Measurements from ENCODE around the gene SERPINA4. TPM values are rescaled to one million over a fixed set of nuclear protein-coding genes. Genes with fewer than 3 reads are reported as not detected.

Gene SERPINA4
- total and polyA plus RNA-seq, 2 of the 13 experiments (the other 11 are each of a cell fraction or from before 2014, with no cell fraction given) = 39.1 to 57.8 TPM

GRCh38 chr14:94514351-94514750 is 46.9 kb upstream of the SERPINA4 start:
- in situ Hi-C loops (cut with HindIII; ENCODE audit: extremely low pct_ligation_motif_present, low pct_unique_long_range_greater_than_20kb) = no loop called here
- no peak overlapping the region for H3K4me3 ChIP-seq (replicated peaks in 1 of 3; ENCODE audit: insufficient read depth in 1 of 3, low read depth in 2 of 3, low read length in 3 of 3)
- intact Hi-C loops (cut with micrococcal nuclease; ENCODE audit: unreplicated experiment) = no loop called here
- 65% methylated on average over 7 of the region's 7 CpGs for WGBS (ENCODE audit: low lambda C conversion rate)
- BruUV-seq (replicated peaks) = no TSS peak
- no peak overlapping the region for H2AFZ ChIP-seq (ENCODE audit: low read length)
- H3K4me2 ChIP-seq (ENCODE audit: low read depth, low read length) = no peak overlapping the region
- H3K9ac ChIP-seq (ENCODE audit: insufficient read depth, low read depth, low read length) = no peak overlapping the region
- H4K20me1 ChIP-seq (ENCODE audit: insufficient read depth, low read length) = no peaks in the 10 kb centered on the region
- no peaks in the 10 kb centered on the region for H3K36me3 ChIP-seq (replicated peaks in 1 of 2; ENCODE audit: control insufficient read depth in 1 of 2, insufficient read depth in 2 of 2, low read length in 2 of 2)
- H3K9me3 ChIP-seq (ENCODE audit: low read length) = no peaks in the 10 kb centered on the region
- DNase-seq (ENCODE audit: low spot score) (no peak), FAIRE-seq (no peak), ATAC-seq (no peak)
- no peak for TF ChIP-seq ZNF552 (CRISPR knock-in tag; IDR thresholded peaks at IDR 0.05; ENCODE audit: borderline replicate concordance)
- TF ChIP-seq HIVEP1 (CRISPR knock-in tag; IDR thresholded peaks at IDR 0.05) = no peak
- no peak for TF ChIP-seq CEBPB (IDR thresholded peaks at IDR 0.05; ENCODE audit: borderline replicate concordance, low read depth, low read length)
- TF ChIP-seq TP53 (CRISPR knock-in tag; conservative IDR thresholded peaks at IDR 0.05) = no peak
- no peak for TF ChIP-seq ZFYVE20 (CRISPR knock-in tag; IDR thresholded peaks at IDR 0.05; ENCODE audit: borderline replicate concordance, low read depth)
- H3K27me3 ChIP-seq (ENCODE audit: control insufficient read depth in 1 of 2, insufficient read depth in 2 of 2, low read length in 2 of 2) = no peaks in the 10 kb centered on the region
- no peak overlapping the region for H3K27ac ChIP-seq (ENCODE audit: extremely low read length, insufficient read depth, low read length)
- CTCF ChIA-PET (ENCODE audit: low intra/inter-chr PET ratio, low total read pairs) = no interaction called here
- POLR2A ChIA-PET = no interaction called here
- H3K79me2 ChIP-seq (ENCODE audit: insufficient read depth, low read length) = no peaks in the 10 kb centered on the region
- peaks cover 63% of the 10 kb centered on the region for H3K4me1 ChIP-seq (ENCODE audit: insufficient read depth, low read length)

DNA sequence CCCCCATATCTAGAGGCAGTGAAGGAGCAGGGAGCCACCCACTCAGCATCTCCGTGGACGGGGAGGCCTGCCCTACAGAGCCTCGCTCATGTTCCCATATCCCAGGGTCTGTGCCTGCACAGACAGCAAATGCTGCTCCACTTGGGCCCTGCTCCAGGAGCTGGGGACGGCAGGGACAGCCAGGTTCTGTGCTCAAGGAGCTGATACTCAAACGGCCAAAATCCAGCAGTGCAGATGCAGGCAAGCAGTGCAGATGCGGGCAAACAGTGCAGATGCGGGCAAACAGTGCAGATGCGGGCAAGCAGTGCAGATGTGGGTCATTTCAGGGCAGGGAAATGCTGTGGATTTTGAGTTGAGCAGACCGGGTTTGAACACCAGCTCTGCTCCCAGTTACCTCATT is 45.8 kb upstream of the SERPINA4 start:
- ChIA-PET POLR2A (interaction anchor here (1.5 kb wide), 1 partner anchor 127 kb away, joined by 3 read pairs; the partner anchor contains the start of gene SERPINA1), CTCF (ENCODE audit: low intra/inter-chr PET ratio, low total read pairs) (no interaction called here)
- Histone ChIP-seq H3K4me2 (ENCODE audit: low read depth, low read length) (no peak overlapping the region), H3K9me3 (ENCODE audit: low read length) (no peaks in the 10 kb centered on the region), H3K79me2 (ENCODE audit: insufficient read depth, low read length) (no peaks in the 10 kb centered on the region), H3K9ac (ENCODE audit: insufficient read depth, low read depth, low read length) (no peak overlapping the region), H3K4me3 (replicated peaks in 1 of 3; ENCODE audit: insufficient read depth in 1 of 3, low read depth in 2 of 3, low read length in 3 of 3) (no peak overlapping the region), H2AFZ (ENCODE audit: low read length) (no peak overlapping the region), H3K27ac (ENCODE audit: extremely low read length, insufficient read depth, low read length) (no peak overlapping the region), H3K4me1 (ENCODE audit: insufficient read depth, low read length) (peaks cover 72% of the 10 kb centered on the region), H3K27me3 (ENCODE audit: control insufficient read depth in 1 of 2, insufficient read depth in 2 of 2, low read length in 2 of 2) (no peaks in the 10 kb centered on the region), H4K20me1 (ENCODE audit: insufficient read depth, low read length) (no peaks in the 10 kb centered on the region), H3K36me3 (replicated peaks in 1 of 2; ENCODE audit: control insufficient read depth in 1 of 2, insufficient read depth in 2 of 2, low read length in 2 of 2) (no peaks in the 10 kb centered on the region)
- in situ Hi-C loops (cut with HindIII; ENCODE audit: extremely low pct_ligation_motif_present, low pct_unique_long_range_greater_than_20kb) = no loop called here
- no peak for FAIRE-seq
- WGBS (ENCODE audit: low lambda C conversion rate) = 68% methylated on average over 7 of the region's 9 CpGs
- BruUV-seq (replicated peaks) = no TSS peak
- DNase-seq (ENCODE audit: low spot score) = no peak
- ATAC-seq = no peak
- intact Hi-C loops (cut with micrococcal nuclease; ENCODE audit: unreplicated experiment) = no loop called here
- TF ChIP-seq NR2F6 (IDR thresholded peaks at IDR 0.05) = no peak
- no peak for TF ChIP-seq NR2F6 (CRISPR knock-in tag; IDR thresholded peaks at IDR 0.05)
- no peak for TF ChIP-seq TOPORS (CRISPR knock-in tag; IDR thresholded peaks at IDR 0.05)
- TF ChIP-seq YEATS2 (CRISPR knock-in tag; IDR thresholded peaks at IDR 0.05; ENCODE audit: borderline replicate concordance) = no peak
- TF ChIP-seq, protein P1, sequence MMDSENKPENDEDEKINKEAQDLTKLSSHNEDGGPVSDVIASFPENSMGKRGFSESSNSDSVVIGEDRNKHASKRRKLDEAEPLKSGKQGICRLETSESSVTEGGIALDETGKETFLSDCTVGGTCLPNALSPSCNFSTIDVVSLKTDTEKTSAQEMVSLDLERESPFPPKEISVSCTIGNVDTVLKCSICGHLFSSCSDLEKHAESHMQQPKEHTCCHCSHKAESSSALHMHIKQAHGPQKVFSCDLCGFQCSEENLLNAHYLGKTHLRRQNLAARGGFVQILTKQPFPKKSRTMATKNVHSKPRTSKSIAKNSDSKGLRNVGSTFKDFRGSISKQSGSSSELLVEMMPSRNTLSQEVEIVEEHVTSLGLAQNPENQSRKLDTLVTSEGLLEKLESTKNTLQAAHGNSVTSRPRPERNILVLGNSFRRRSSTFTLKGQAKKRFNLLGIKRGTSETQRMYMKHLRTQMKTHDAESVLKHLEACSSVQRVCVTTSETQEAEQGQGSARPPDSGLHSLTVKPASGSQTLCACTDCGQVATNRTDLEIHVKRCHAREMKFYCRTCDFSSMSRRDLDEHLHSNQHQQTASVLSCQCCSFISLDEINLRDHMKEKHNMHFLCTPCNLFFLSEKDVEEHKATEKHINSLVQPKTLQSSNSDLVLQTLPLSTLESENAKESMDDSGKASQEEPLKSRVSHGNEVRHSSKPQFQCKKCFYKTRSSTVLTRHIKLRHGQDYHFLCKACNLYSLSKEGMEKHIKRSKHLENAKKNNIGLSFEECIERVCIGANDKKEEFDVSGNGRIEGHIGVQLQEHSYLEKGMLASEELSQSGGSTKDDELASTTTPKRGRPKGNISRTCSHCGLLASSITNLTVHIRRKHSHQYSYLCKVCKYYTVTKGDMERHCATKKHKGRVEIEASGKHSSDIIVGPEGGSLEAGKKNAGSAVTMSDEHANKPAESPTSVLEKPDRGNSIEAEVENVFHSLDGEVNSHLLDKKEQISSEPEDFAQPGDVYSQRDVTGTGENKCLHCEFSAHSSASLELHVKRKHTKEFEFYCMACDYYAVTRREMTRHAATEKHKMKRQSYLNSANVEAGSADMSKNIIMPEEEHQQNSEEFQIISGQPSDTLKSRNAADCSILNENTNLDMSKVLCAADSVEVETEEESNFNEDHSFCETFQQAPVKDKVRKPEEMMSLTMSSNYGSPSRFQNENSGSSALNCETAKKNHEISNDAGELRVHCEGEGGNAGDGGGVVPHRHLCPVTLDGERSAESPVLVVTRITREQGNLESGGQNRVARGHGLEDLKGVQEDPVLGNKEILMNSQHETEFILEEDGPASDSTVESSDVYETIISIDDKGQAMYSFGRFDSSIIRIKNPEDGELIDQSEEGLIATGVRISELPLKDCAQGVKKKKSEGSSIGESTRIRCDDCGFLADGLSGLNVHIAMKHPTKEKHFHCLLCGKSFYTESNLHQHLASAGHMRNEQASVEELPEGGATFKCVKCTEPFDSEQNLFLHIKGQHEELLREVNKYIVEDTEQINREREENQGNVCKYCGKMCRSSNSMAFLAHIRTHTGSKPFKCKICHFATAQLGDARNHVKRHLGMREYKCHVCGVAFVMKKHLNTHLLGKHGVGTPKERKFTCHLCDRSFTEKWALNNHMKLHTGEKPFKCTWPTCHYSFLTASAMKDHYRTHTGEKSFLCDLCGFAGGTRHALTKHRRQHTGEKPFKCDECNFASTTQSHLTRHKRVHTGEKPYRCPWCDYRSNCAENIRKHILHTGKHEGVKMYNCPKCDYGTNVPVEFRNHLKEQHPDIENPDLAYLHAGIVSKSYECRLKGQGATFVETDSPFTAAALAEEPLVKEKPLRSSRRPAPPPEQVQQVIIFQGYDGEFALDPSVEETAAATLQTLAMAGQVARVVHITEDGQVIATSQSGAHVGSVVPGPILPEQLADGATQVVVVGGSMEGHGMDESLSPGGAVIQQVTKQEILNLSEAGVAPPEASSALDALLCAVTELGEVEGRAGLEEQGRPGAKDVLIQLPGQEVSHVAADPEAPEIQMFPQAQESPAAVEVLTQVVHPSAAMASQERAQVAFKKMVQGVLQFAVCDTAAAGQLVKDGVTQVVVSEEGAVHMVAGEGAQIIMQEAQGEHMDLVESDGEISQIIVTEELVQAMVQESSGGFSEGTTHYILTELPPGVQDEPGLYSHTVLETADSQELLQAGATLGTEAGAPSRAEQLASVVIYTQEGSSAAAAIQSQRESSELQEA (CRISPR knock-in tag; IDR thresholded peaks at IDR 0.05; ENCODE audit: not compliant biosample characterization) = no peak
- no peak for TF ChIP-seq HNRNPL (IDR thresholded peaks at IDR 0.05; ENCODE audit: low read depth, low read length)
- no peak for TF ChIP-seq HCFC1 (IDR thresholded peaks at IDR 0.05; ENCODE audit: low read depth, low read length)
- no peak for TF ChIP-seq ZNF121 (CRISPR knock-in tag; IDR thresholded peaks at IDR 0.05)

All from HepG2 (cell line).